MM.1S (cell line): Measurements from ENCODE around the gene CAMKK1.

Experiments used
- DNase-seq: peaks from one replicate; pipeline ENCODE4 v3.0.0-alpha.2; 2015
- H2AFZ ChIP-seq: fragments of 300-600 bp; sonication (generic); 2 replicates; pipeline ENCODE4 v1.6.0; 2016; ENCODE audit warnings: antibody characterized with exemption, low read length
- H3F3A ChIP-seq: fragments of 300-600 bp; sonication (generic); 2 replicates; pipeline ENCODE4 v1.6.1; 2016; ENCODE audit warnings: mild to moderate bottlenecking, antibody characterized with exemption, low read length, moderate library complexity, mixed read lengths; ENCODE audit not compliant: insufficient read depth
- H3K27ac ChIP-seq: fragments of 300-600 bp; sonication (generic); 2 replicates; pipeline ENCODE4 v1.5.1; 2016; ENCODE audit warnings: mild to moderate bottlenecking, low read length
- H3K27me3 ChIP-seq: fragments of 300-600 bp; sonication (generic); replicated peaks from 2 replicates; pipeline ENCODE4 v1.6.0; 2016; ENCODE audit warnings: low read length; ENCODE audit not compliant: insufficient read depth
- H3K36me3 ChIP-seq: fragments of 300-600 bp; sonication (generic); replicated peaks from 2 replicates; pipeline ENCODE4 v1.6.1; 2016; ENCODE audit warnings: mild to moderate bottlenecking, low read length, mixed read lengths; ENCODE audit not compliant: insufficient read depth
- H3K4me1 ChIP-seq: fragments of 300-600 bp; sonication (generic); 2 replicates; pipeline ENCODE4 v1.6.1; 2016; ENCODE audit warnings: low read length, mixed read lengths
- H3K4me2 ChIP-seq: fragments of 300-600 bp; sonication (generic); 2 replicates; pipeline ENCODE4 v1.6.0; 2016; ENCODE audit warnings: low read depth, low read length
- H3K4me3 ChIP-seq: fragments of 300-600 bp; sonication (generic); 2 replicates; pipeline ENCODE4 v1.5.1; 2016; ENCODE audit warnings: low read length, mixed read lengths
- H3K79me2 ChIP-seq: fragments of 300-600 bp; sonication (generic); 2 replicates; pipeline ENCODE4 v1.6.1; 2016; ENCODE audit warnings: mixed run types, low read length, mixed read lengths
- H3K9ac ChIP-seq: fragments of 300-600 bp; sonication (generic); 2 replicates; pipeline ENCODE4 v1.6.1; 2016; ENCODE audit warnings: low read length, mixed read lengths
- H3K9me2 ChIP-seq: fragments of 300-600 bp; sonication (generic); replicated peaks from 2 replicates; pipeline ENCODE4 v1.6.1; 2016; ENCODE audit warnings: mild to moderate bottlenecking, low read length, mixed read lengths; ENCODE audit not compliant: insufficient read depth
- H3K9me3 ChIP-seq: fragments of 300-600 bp; sonication (generic); replicated peaks from 2 replicates; pipeline ENCODE4 v1.6.1; 2016; ENCODE audit warnings: mild to moderate bottlenecking, low read length, mixed read lengths; ENCODE audit not compliant: insufficient read depth
- H4K20me1 ChIP-seq: fragments of 300-600 bp; sonication (generic); 2 replicates; pipeline ENCODE4 v1.6.1; 2016; ENCODE audit warnings: mild to moderate bottlenecking, low read length, moderate library complexity, mixed read lengths; ENCODE audit not compliant: insufficient read depth
- CTCF ChIP-seq: fragments of 300-600 bp; sonication (generic); IDR thresholded peaks from 2 replicates; pipeline ENCODE4 v1.5.1; 2016; ENCODE audit warnings: antibody characterized with exemption, low read length, mixed read lengths
- EZH2 ChIP-seq: fragments of 300-600 bp; sonication (generic); optimal IDR thresholded peaks from 2 replicates; pipeline ENCODE3; 2017; ENCODE audit warnings: low read depth, mild to moderate bottlenecking, antibody characterized with exemption, low read length, mixed read lengths
- EZH2phosphoT487 ChIP-seq: fragments of 300-600 bp; sonication (generic); IDR thresholded peaks from 2 replicates; pipeline ENCODE4 v1.6.1; 2018; ENCODE audit warnings: antibody characterized with exemption, low read length

CAMKK1 gene

GRCh38 chr17:3926860-3927627 is 34.2 kb upstream of the CAMKK1 start:
- Histone ChIP-seq H3K9me2 (no peaks in the 10 kb centered on the region), H3K9me3 (no peaks in the 10 kb centered on the region), H3K27me3 (no peaks in the 10 kb centered on the region), H3K4me2 (no peak overlapping the region), H3K79me2 (no peaks in the 10 kb centered on the region), H3K4me1 (no peaks in the 10 kb centered on the region), H3F3A (peaks cover 15% of the 10 kb centered on the region), H3K4me3 (no peak overlapping the region), H2AFZ (no peak overlapping the region), H3K36me3 (no peaks in the 10 kb centered on the region; the same call in 1 of the 2 replicates), H4K20me1 (no peaks in the 10 kb centered on the region), H3K27ac (no peak overlapping the region), H3K9ac (no peak overlapping the region)
- TF ChIP-seq EZH2phosphoT487 (no peak), EZH2 (no peak), CTCF (no peak)
- no peak for DNase-seq

GRCh38 chr17:3925684-3926485 is 33.0 kb upstream of the CAMKK1 start:
- Histone ChIP-seq H3K79me2 (no peaks in the 10 kb centered on the region), H3K27me3 (no peaks in the 10 kb centered on the region), H3F3A (peaks cover 15% of the 10 kb centered on the region; the same call in 1 of the 2 replicates), H3K9me2 (no peaks in the 10 kb centered on the region), H3K9me3 (no peaks in the 10 kb centered on the region), H2AFZ (no peak overlapping the region), H3K36me3 (no peaks in the 10 kb centered on the region; the same call in 1 of the 2 replicates), H3K27ac (no peak overlapping the region), H3K4me3 (no peak overlapping the region), H3K9ac (no peak overlapping the region), H4K20me1 (no peaks in the 10 kb centered on the region), H3K4me2 (no peak overlapping the region), H3K4me1 (no peaks in the 10 kb centered on the region)
- no peak for DNase-seq
- TF ChIP-seq EZH2phosphoT487 (no peak), CTCF (no peak), EZH2 (no peak)

GRCh38 chr17:3924512-3925350 is 31.9 kb upstream of the CAMKK1 start:
- no peak overlapping the region for H3K27ac ChIP-seq
- no peaks in the 10 kb centered on the region for H3K79me2 ChIP-seq
- no peaks in the 10 kb centered on the region for H3K4me1 ChIP-seq
- no peak for DNase-seq
- H3K4me3 ChIP-seq, result no peak overlapping the region
- TF ChIP-seq EZH2phosphoT487 (no peak), EZH2 (no peak), CTCF (no peak)
- H3K9ac ChIP-seq, result no peak overlapping the region
- no peak overlapping the region for H3K4me2 ChIP-seq
- H3F3A ChIP-seq, result peaks cover 15% of the 10 kb centered on the region; the same call in 1 of the 2 replicates
- H3K27me3 ChIP-seq, result no peaks in the 10 kb centered on the region
- H4K20me1 ChIP-seq, result no peaks in the 10 kb centered on the region
- no peaks in the 10 kb centered on the region; the same call in 1 of the 2 replicates for H3K36me3 ChIP-seq
- no peaks in the 10 kb centered on the region for H3K9me3 ChIP-seq
- H3K9me2 ChIP-seq, result no peaks in the 10 kb centered on the region
- H2AFZ ChIP-seq, result no peak overlapping the region
